GM18520 (cell line): ENCODE data around the gene BIRC3.
"Not testable (repeated sequence)": the region's sequence is repeated elsewhere in the genome, so short reads cannot be mapped to it uniquely, and the experiment has no call there.

ENCODE experiments used
- ATAC-seq: cut with Tn5 transposase; IDR thresholded peaks from one replicate; pipeline ENCODE4 v1.9.1; 2021; ENCODE audit not compliant: unreplicated experiment

The BIRC3 gene

DNA sequence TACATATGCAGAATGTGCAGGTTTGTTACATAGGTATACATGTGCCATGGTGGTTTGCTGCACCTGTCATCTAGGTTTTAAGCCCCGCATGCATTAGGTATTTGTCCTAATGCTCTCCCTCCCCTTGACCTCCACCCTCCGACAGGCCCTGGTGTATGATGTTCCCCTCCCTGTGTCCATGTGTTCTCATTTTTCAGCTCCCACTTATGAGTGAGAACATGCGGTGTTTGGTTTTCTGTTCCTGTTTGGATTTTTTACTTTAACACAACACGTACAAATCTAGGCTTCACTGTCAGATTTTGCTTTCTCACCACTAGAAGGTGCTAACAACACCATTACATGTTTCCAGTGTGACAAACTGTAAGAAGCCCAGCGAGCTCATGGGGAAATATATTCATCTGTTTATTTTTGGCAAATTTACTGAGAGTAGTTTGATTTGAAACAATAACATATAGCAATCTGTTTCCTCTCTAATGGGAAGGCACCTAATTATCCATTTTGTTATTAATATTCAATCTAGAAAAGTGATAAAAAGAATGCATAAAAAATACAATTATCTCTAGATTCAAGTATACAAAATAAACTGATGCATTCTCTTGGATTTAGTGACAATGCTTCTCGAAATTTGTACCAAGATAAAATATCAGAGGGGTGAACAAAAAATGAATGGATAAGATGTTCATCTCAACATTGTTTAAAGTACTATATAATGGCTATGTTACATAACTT is 23.2 kb upstream of the BIRC3 start:
- ATAC-seq, result peak; percentile 93

- ATAC-seq, result no peak
These were observed 22.2 kb upstream of the BIRC3 start for GRCh38 chr11:102295045-102295444.

- ATAC-seq, result not testable (repeated sequence)
These were observed 20.5 kb upstream of the BIRC3 start for GRCh38 chr11:102296757-102297156.

- ATAC-seq, result not testable (repeated sequence)
These were observed 16.4 kb upstream of the BIRC3 start for GRCh38 chr11:102300837-102301236.

DNA sequence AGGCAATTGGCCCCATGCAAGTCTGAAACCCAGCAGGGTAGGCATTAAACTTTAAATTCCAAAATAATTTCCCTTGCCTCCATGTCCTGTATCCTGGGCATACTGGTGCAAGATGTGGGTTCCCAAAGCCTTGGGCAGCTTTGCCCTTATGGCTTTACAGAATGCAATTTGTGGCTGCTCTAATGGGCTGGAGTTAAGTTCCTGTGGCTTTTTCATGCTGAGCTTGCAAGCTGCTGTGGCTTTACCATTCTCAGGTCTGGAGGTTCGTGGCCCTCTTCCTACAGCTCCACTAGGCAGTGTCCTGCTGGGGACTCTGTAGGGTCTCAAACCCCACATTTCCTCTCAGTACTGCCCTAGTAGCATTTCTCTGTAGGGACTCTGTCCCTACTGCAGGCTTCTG is 15.0 kb upstream of the BIRC3 start:
- no peak for ATAC-seq

DNA sequence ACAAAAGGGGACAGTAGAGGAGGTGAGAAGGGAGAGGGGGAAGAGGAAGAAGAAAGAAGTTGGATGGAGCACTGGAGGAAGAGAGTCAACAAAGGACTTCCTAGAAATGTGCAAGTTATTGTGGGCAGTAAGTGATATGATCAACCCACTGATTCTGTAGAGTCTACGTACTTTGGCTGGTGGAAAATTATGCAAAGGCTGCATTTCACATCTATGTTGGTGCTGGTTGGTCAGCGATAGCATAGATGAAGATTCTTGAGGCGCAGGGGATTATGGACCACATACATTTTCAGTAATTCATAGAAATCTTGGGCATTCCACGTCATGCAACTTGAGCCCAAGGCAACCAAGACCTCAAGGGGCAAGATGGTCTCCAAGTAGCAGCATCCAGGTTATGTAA is 12.6 kb upstream of the BIRC3 start:
- ATAC-seq, result no peak

DNA sequence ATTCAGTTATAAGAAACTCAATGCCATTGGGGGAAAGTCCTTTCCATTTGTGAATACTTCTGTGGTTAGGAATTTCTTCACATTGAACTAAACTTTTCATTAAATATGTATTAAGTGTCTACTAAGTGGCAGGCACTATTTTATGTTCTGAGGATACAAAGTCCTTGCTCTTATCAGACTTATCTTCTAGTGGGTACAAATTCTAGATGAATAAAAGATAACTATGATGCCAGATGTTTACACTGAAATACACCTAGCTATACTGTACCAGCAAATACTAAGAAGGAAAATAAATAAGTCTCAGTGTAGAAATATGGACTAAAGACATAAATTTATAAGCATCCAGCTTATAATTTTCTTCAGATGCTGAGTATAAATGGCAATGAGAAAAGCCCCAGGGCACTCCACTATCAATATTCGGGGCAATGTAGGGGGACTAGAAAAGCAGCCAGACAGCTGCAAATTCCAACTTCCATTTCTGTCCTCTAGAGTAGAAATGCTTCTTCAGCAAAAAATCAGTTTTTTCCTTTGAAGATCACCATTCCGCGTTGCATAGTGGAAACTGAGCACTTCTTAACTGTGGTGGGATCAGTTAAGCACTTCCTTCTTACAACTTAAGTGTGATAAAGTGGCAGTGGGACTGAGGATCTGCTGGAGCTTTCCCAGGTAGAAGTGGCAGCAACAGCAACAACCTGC is 11.8 kb upstream of the BIRC3 start:
- no peak for ATAC-seq

GRCh38 chr11:102306048-102306597 is 11.2 kb upstream of the BIRC3 start:
- no peak for ATAC-seq

DNA sequence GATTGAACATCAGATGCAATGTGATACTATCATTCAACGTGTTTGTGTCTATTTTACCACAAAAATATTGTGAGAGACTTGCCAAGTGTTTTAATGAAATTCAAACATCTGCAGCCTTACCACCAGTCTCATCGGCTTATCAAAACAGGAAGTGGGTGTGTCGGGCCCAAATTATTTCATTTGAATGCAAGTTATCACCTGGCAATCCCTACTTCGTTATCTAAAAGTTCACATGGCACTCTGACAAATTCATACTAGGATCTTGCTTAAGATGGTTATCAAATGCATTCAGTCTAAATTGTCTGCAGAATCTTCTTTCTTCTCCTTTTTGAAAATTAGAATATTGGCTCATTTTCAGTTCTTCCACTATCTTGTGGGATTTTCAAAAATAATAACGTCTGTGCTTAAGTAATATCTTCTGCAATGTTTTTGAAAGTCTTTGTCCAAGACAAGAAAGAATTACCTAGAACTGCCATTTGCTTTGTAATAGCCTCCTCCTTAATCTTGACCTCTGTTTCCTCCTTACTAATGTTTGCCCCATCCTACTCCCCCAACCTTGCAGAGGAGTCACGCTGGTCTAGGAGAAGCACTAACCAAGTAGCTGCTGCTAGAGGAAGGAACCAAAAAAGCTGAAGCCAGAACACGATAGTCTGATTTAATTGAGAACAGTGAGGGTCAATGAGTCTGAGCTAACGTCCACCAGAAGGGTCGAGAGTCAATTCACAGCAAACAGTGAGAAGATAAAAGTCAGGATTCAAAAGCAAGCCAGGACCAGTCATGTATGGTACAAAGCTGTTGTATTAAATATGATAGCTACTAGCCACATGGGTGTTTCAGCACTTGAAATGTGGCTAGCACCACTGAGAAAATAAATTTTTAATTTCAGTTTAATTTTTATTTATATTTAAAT is 10.2 kb upstream of the BIRC3 start:
- no peak for ATAC-seq

- no peak for ATAC-seq
These were observed 9.6 kb upstream of the BIRC3 start for GRCh38 chr11:102307727-102308038.

- ATAC-seq, result no peak
These were observed 7.4 kb upstream of the BIRC3 start for GRCh38 chr11:102309621-102310541.

DNA sequence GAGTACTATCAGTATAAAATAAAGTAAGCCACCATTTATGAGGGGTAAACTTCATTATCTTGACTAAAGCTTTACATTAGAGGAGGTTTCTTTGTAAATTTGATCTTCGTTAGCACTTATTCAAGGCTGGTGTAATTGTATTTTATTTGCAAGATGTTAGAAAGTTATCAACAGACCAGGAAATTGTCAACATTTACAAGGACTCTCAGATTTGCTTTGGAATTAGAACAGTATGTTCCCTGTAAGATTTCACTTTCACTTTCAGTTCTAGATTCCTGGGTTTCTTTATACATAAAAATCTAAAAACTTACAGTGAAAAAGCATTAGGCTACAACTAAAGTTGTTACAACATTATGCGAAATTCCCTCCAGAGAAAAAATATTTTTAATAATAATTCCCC is 4.6 kb upstream of the BIRC3 start:
- ATAC-seq, result no peak

- ATAC-seq, result no peak
These were observed 3.9 kb upstream of the BIRC3 start for GRCh38 chr11:102313238-102313940.

GRCh38 chr11:102314784-102315183 is 2.5 kb upstream of the BIRC3 start:
- no peak for ATAC-seq

GRCh38 chr11:102316346-102316904 is 859 bp upstream of the BIRC3 start:
- ATAC-seq, result no peak

- ATAC-seq, result no peak
These were observed 452 bp downstream of the BIRC3 start for GRCh38 chr11:102317768-102318103.

DNA sequence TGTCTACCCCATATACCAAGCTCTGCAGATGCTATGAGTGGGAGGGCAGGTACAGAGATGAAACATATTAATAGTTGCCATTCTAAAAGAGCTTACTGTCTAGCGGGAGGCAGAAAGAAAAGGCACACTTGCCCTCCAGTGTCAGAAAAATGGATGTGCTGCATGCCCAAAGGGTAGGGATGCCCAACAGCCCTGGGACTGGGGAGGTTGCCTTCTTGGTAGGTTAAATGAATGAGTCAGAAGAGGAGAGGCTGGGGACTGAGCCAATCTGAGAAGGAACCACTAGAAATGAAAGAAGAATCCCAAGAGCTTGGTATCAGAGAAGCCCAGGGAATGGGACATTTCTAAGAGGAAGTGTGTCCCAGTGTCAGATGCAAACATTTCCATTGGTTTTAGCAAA is 1.2 kb downstream of the BIRC3 start:
- ATAC-seq, result no peak

DNA sequence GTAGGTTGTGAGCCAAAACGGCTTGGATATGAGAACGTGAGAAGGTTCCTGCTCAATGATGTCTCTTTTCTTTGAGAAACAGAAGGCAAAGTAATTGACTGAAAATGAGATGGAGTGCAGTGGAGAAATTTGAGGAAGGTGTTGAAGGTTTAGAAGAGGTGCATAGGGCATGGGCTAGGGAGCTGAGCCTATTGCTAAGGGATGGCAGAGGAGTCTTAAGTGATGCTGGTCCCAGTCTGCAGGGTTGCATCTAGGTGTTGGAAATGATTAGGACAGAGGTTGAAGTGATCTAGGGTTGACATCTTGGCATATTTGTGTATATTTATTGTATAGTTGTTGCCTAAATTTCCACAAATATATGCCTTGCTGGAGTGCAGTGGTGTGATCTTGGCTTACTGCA is 2.3 kb downstream of the BIRC3 start:
- no peak for ATAC-seq

- no peak for ATAC-seq
These were observed 2.9 kb downstream of the BIRC3 start for GRCh38 chr11:102320188-102320587.

DNA sequence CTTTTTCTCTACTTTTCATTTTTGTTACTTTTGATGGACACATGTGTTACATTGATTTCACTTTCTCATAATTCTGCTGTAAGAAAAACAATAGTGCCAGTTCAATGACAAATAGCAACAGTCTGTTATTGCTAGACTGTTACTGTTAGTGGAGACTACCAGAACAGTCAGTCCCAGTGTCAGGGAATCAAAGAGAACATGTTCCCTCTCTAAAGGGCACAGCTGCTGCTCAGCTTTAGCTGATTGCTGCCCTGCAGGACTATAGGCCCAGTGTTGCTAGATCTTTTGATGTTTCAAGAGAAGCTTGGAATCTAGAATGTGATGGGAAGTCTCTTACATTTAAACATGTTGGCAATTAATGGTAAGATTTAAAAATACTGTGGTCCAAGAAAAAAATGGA is 3.4 kb downstream of the BIRC3 start:
- ATAC-seq, result no peak
